HT1080 (cell line): Measurements from ENCODE around the gene PHF11. TPM values are rescaled to one million over a fixed set of nuclear protein-coding genes. Genes with fewer than 3 reads are reported as not detected.

Experiments used
- DNase-seq: peaks from one replicate; pipeline ENCODE4 v3.0.0-alpha.2; 2015; ENCODE audit warnings: low read depth
- total RNA-seq: library from RNA; depleted of rRNA; stranded (reverse); fragments of >200 nt; shearing (Covaris generic); gene quantifications from 2 replicates; pipeline ENCODE4 v1.2.3, GENCODE V29; 2014

The PHF11 gene
- total RNA-seq, 1 experiment from 2014 or later: 4.8 TPM

DNA sequence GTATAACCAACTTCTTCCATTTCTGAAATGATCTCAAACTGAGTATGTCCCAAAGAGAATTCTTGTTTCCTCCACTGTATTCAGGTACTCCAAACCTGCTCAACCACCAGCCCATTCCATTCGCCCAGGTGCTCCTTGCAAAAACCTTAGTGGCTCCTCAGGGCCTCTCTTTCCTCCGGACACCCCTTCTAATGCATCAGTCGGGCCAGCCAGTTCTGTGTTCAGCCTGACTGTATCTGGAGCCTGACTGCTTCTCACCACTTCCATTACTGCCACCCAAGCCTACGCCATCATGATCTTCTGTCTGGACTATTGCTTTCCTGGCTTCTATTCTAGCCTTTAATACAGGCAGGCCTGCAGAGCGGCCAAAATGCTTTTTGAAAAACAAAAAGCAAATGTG is 1.5 kb downstream of the PHF11 start:
- DNase-seq: no peak

DNA sequence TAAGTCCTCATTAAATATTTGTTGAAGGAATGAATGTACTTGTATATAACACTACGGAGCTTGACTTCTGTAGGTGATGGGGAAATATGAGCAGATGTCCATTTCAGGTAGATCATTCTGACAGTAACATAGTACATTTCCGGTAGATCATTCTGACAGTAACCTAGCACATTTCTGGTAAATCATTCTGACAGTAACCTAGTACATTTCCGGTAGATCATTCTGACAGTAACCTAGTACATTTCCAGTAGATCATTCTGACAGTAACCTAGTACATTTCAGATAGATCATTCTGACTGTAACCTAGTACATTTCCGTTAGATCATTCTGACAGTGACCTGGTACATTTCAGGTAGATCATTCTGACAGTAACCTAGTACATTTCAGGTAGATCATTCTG is 2.5 kb downstream of the PHF11 start:
- no peak for DNase-seq

DNA sequence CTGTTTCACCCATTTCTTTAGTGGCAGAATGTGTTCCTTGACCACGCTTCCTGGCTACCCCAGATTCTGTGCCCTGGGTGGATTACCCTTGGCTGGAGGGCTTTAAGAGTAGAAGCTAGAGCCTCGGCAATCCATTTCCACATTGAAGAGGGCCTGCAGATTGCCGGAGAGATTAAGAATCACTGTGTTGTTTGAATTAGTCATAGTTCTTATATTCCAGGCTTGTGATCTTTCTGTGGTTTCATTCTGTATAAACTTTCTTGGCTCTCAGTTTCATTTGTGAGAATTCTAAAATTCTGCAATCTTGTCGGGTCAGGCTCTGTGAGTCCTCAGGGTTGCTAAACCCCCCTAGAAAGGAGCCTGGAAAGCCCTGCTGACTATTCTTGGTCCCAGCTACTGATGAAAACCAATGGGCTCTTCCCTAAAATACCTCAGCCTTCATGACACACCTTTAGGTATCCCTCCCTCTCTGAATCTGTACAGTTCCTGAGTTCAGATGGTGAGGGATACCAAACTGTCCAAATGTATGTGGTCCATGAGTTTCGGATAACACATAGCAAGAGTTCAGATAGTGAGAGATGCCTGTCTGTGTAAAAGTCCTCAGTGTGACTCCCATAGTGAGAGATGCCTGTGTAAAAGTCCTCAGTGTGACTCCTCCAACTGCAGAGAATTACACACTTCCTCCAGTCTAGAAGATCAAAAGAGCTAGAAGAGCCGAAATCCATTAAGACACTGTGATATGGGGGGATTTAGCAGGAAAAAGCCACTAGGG is 4.3 kb downstream of the PHF11 start:
- peak; percentile 64 for DNase-seq

DNA sequence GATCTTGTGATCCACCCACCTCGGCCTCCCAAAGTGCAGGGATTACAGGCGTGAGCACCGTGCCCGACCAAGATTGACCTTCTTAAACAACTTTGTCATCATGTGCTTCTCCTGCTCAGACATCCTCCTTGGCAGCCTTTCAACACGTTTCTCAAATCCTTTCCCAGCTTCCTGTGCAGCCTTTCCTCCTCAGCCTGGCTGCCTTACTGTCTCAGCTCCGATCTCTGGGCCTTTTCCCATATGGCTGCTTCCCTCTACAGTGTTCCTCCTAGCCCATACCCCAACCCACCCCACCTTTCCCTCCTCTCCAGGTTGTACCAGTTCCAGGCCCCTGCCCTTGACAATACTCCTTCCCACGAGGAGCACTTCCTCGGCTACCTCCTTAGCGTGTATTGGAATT is 7.2 kb downstream of the PHF11 start:
- no peak for DNase-seq

DNA sequence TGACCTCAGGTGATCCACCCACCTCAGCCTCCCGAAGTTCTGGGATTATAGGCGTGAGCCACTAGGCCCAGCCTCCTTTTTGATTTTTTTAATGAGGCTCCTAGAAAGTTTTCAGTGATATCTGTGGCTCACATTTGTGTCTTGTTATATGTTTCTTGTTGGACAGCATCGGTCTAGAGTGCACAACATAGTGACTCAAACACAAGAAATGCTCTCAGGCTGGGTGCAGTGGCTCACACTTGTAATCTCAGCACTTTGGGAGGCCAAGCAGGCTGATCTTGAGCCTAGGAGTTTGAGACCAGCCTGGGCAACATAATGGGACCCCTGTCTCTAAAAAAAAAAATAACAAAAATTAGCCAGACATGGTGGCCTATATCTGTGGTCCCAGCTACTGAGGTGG is 8.2 kb downstream of the PHF11 start:
- no peak for DNase-seq

DNA sequence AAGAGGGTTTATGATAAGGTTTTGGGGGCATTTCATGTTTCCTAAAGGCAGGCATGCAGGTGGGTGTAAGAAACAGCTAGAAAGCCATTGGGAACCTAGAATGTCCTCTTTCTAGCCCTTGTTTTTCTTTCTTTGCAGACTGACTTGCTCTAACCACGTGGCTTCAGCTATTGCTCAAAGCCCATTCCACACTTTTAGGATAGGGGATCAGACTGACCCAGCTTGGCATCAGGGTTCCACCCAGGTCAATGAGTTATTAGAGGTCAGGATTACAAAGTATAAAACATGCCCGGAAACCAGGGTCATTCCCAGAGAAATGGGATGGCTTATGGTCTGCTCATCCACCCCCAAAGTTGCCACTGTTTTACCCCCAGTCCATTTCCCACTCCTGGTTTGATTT is 16.8 kb downstream of the PHF11 start:
- DNase-seq: no peak

DNA sequence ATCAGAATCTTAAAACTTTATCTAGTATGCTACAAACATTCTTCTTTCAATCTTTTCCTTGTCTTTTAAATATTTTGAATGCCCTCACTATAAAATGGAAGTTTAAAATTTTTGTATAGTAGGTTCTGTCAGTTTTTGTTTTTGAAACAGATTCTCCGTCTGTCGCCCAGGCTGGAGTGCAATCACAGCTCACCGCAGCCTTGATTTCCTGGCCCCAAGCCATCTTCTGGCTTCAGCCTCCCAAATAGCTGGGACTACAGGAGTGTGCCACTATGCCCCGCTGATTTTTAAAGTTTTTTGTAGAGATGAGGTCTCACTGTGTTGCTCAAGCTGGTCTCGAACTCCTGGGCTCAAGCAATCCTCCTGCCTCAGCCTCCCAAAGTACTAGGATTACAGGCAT is 20.7 kb downstream of the PHF11 start:
- DNase-seq: no peak

DNA sequence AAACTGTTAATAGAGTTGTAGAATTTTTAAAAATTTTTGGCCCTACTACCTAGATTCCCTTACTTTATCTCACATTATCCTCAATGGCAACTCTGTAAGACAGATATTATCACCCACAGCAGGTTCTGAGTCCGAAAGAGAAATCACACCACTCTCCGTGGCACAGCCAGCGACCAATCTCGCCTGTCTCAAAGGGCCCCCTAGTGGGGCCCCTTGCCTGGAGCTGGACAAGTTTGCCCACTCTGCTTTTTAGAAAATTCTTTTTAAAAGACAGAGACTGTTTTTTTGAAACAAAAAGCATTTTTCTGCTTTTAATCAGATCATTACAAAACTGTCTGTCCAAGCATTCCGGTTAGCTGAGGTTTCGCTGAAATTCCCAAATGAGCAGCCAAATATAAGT is 21.7 kb downstream of the PHF11 start:
- DNase-seq: no peak

DNA sequence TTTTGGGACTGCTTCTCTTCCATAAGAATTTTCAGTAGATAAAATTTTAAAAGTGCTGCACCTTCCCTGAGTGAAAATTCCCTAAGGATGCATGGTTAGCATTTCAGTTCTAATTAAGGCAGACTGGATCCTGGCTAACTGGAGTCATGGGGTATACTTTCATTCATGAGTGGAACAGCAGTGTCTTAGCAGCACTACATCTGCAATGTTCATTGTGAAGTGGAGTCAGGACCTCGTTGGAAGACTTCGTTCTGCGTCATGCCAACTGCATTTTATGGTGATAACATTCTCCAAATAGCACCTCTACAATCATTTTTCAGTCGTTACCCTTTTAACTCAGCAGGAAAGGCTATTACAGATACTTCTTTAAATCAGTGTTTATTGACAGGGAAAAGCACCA is 25.5 kb downstream of the PHF11 start:
- DNase-seq: no peak

DNA sequence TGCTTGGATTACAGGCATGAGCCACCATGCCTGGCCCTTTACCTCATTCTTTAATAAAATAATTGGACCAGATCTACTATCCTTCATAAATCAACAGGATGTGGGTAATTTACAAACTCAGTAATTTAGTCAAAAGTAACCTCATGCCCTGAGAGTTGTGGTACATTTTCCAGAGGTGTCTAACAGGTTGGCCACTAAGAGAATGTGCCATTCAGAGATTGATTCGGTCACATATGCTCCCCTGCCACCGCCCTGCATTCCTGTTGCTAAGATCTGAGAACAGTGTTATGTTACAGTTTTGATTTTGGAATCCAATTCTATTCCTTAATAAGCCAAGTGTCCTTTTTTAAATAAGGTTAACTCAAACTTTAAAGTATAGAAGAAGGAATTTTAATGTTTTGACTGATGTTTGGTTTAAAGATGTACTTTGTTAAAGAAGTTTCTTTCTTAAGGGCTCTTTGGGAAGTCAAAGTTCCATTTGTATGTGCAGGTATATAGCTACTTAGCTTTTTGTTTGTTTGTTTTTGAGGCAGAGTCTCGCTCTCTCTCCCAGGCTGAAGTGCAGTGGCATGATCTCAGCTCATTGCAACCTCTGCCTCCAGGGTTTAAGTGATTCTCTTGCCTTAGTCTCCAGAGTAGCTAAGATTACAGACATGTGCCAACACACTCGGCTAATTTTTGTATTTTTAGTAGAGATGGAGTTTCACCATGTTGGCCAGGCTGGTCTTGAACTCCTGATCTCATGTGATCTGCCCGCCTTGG is 29.2 kb downstream of the PHF11 start:
- DNase-seq: no peak

DNA sequence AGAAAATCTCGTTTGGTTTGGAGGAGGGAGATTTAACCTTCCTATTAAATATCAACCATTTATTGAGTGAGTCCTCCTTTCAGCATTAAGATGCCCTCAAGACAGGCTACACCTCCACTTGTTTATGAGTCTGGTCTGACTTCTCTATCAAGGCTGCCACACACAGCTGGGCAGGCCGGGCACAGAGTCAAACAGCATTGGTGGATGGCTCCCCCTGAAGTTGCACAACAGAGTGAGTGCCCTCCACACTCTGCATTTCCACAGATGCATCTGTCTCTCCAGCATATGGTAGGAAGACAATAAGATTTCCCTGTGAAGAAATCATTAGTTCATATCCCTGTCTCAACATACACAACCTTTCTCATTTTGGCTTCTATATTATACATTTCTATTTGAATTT is 31.4 kb downstream of the PHF11 start:
- DNase-seq: no peak

DNA sequence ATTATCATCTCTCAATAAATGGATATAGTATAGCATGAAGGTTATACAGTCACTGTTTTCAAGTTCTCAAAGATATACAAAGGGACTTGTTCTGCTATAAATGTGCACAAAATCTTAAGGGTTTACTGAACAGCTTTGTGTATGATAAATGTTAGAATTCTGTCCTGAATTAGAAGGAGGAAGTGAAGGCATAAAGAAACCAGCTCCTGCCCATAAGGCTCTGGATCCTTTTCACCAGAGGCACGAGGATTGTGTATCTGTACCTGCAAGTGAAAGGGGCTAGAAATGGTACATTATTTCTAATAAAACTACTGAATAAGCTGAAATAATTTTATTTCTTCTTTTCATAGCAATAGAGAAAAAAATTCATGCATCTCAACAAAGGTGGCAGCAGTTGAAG is 32.4 kb downstream of the PHF11 start:
- no peak for DNase-seq

DNA sequence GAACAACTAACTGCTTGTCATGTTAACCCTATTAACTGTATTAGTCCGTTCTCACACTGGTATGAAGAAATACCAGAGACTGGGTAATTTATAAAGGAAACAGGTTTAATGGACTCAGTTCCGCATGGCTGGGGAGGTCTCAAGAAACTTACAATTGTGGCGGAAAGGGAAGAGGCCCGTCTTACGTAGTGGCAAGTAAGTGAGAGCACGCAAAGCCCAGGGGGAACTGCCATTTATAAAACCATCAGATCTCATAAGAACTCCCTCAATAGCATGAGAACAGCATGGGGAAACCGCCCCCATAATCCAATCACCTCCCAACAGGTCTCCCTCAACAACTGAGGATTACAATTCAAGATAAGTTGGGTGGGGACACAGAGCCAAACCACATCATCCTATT is 34.7 kb downstream of the PHF11 start:
- no peak for DNase-seq

DNA sequence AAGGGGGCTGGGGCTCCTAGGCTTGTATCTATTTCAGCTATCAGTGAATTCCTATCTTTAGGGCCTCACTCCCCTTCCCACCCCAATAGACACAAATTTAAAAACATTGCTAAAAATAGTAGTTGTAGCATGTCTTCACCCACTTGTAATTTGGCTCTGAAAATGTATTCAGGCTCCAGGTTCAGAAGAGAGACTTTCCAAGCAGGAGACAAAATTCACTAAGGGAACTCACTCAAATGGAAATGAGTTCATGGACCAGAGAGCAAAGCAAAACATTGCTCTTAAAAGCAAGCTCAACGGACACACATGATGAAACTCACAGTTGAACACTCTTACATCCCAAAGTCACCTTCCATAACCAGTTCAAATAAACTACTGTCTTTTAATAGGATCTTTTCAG is 36.8 kb downstream of the PHF11 start:
- no peak for DNase-seq

DNA sequence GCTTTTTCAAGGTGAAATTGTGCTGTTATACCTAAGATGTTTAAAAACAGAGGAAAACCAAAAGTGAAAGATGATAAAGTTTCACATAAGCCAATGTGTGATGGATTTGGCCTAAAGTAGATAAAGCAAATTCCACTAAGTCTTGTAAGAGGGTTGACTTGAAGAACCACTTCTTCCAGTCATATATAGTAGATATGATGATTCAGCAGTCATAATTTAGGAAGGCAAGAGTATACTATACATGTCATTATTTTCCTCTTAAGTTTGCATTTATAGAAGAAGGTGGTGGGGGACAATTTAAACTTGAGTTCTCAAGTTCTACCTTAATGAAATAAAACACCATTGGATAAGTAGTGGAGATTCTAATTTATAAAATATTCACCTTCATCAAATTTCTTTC is 37.3 kb downstream of the PHF11 start:
- no peak for DNase-seq

DNA sequence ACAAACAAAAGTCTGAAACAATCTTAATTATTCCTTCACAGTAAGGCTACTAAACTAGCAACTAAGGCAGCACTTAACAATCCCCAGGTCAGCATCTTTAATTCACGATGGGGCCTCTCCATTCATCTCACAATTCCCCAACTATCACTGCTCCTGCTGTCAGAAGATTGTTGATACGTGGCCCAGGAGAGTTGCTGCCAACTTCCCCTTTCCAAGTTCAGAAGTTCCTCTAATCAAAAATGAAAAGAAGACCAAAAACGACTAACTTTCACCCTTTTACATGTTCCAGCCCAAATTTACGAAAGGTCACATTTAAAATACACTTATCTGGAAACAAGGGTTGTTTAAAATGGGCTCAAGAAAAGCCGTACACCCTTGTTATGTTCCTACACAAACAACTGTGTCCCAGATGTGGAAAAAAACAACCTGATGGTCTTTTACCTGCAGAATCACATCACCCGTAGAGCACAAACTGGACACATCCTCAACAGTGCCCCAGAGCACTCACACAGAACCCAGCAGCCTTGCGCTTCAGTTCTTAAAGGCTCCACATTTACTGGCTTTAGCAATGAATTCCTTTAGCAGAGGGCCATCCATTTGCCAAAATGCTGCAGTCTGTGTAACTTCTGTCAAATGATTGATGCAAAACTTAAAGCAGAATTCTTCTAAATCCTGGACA is 38.0 kb downstream of the PHF11 start:
- no peak for DNase-seq

DNA sequence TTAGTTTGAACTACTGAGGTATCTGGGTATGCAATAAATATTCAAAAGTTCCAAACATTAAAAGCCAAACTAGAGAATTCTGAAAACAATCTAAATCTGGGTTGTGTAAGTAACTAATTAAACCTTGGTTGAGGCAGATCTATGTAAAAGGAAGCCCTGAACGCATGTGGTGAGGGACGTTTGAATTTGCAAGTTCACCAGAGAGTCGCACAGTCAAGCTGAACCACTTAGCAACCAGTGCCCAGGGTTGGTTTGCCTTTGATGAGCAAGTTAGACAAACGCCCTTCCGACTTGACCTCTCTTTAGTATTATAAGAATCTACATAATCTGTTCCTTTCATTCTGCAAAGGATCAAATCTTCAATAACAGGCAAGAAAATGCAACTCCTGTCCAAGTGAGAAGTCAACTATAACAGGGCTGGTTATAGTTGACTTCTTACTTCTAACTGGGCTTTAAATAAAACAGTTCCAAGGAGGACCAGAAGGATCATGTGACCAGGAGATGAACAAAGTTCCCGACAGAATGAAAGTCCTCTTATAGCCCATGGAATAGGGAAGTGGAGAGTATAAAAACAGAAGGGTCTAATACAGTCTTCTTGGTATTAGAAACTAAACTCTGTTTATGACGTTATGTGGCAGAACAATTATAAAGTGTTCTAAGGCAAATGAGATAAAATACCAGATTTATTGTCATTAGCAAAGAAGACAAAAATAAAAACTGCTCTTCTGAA is 40.6 kb downstream of the PHF11 start:
- DNase-seq: no peak

DNA sequence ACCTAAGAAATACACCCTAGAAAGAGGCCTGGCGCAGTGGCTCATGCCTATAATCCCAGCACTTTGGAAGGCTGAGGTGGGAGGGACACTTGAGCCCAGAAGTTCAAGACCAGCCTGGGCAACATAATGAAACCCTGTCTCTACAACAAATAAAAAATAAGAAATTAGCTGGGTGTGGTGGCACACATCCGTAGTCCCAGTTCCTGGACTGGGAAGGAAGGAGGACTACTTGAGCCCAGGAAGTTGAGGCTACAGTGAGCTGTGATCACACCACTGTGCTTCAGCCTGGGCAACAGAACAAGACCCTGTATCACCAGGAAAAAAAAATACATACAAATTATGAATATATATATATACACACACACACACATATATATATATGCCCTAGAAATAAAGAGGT is 42.7 kb downstream of the PHF11 start:
- no peak for DNase-seq

DNA sequence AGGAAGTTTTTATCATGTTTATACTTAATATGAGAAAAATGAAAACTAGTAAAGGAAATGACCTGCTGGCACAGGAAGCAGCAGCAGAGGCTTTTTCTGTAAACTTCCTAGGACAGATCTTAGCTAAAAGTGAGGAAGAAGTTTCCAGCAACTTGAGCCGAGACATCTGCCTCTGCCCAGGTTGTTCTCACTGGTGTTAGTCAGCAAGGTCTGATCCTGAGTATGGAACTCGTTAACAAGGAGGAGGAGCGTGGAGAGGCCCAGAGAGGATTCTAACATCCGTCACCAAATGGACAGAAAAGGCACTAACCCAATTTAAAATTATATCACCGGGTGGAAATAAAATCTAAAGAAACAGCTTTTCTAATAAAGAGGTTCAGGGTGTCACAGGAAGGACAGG is 43.6 kb downstream of the PHF11 start:
- DNase-seq: no peak

DNA sequence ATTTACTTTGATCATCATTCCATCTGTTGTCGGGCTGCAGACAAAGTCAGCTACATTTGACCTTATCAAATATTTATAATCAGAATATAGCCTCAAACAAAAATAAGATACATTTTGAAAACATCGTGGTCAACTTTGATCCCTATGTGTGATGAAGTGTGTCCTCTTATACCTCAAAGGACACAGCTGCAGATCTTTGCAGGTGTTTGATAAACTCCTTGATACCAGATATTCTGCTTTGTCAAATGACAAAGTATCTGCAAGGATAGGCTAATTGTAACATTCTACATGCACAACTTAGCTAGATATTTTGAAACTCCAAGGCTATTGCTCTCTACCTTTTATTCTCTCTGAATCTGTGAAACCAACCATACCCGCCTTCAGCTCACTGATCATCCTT is 44.0 kb downstream of the PHF11 start:
- no peak for DNase-seq

DNA sequence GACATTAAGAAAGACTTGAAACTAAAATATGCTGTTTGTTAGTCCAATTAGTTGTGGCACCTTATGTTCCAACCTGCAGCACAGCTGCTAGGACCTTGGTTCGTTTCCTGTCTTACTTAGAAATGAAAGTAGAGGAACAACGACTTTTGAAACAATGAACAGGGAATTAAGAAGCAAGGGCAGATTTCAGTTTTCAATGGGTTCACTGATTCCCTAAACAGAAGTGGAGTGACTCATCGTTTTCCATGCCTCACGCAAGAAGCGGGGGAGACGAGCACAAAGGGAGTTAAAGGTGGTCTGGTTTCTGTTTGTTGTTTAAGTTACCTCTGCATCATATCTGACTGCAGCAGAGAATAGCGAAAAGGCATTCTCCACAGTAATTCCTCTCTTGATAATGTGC is 44.8 kb downstream of the PHF11 start:
- peak; percentile 45 for DNase-seq

DNA sequence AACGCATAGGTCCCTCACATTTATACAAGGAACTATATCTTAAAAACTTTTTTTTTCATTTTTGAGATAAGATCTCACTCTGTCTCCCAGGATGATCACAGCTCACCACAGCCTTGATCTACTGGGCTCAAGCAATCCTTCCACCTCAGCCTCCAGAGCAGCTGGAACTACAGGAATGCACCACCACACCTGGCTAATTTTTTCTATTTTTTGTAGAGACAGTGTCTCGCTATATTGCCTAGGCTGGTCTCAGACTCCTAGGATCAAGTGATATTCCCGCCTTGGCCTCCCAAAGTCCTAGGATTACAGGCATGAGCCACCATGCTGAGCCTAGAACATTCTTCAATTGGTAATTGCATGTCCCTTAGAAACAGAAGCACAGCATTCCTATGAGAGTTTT is 47.9 kb downstream of the PHF11 start:
- no peak for DNase-seq
